Esophagus muscularis mucosa (tissue), 2 donors: ENCODE results near the gene TMOD1.

ENCODE experiments used
- POLR2A ChIP-seq: fragments of 450-650 bp; IDR thresholded peaks from one replicate; pipeline ENCODE4 v1.6.1; 2017; ENCODE audit warnings: antibody characterized with exemption, moderate library complexity, mild to moderate bottlenecking, low read depth
- POLR2AphosphoS5 ChIP-seq, 2 donors: sonication (generic); formaldehyde crosslinking; IDR thresholded peaks; one replicate each; pipeline ENCODE4 v1.6.1; 2017; ENCODE audit warnings: antibody characterized with exemption in 2 of 2

- TF ChIP-seq POLR2AphosphoS5 (IDR thresholded peaks at IDR 0.05) (peak; percentile 33 to 41), POLR2A (no peak)
These were observed at the start of gene TMOD1 for GRCh38 chr9:97501177-97501971.
